Measurements from ENCODE around the gene AAMP.
A peak's percentile ranks its signal among the peaks of the same experiment; 100 is the strongest.
"Not testable (repeated sequence)": the region's sequence is repeated elsewhere in the genome, so short reads cannot be mapped to it uniquely, and the experiment has no call there.

The AAMP gene

DNA sequence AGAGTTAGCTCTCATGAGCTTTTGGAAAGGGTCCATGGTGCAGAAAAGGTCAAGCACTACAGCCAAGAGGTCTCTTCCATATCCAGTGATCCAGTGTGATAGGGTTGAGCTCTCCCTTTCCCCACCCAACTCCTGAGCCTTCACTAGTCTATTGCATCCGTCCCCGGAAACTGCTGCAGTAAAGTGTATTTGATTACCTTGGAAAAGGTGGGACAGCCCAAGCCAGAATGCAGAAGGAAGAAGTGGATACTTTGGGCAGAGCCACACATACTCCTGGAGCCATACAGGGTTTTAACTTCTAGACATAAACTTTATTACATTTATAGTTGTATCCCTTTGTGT is 3.9 kb upstream of the AAMP start:
- DNase-seq = no peak

DNA sequence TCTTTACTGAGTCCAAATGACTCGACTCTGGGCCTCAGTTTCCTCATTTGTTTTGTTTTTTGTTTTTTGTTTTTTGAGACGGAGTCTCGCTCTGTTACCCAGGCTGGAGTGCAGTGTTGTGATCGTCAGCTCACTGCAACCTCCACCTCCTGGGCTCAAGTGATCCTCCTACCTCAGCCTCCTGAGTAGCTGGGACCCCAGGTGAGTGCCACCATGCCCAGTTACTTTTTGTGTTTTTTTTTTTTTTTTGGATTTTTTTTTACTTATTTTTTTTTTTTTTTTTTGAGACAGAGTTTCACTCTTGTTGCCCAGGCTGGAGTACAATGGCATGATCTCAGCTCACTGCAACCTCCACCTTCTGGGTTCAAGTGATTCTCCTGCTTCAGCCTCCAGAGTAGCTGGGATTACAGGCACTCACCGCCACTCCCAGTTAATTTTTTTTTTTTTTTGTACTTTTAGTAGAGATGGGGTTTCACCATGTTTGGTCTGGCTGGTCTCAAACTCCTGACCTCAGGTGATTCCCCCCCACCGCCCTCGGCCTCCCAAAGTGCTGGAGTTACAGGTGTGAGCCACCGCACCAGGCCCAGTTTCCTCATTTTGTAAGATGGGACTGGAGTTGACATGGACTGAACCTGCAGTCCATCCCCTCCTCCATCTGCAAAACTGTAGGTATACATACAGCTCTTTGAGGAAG is 3.4 kb upstream of the AAMP start:
- not testable (repeated sequence) for DNase-seq

DNA sequence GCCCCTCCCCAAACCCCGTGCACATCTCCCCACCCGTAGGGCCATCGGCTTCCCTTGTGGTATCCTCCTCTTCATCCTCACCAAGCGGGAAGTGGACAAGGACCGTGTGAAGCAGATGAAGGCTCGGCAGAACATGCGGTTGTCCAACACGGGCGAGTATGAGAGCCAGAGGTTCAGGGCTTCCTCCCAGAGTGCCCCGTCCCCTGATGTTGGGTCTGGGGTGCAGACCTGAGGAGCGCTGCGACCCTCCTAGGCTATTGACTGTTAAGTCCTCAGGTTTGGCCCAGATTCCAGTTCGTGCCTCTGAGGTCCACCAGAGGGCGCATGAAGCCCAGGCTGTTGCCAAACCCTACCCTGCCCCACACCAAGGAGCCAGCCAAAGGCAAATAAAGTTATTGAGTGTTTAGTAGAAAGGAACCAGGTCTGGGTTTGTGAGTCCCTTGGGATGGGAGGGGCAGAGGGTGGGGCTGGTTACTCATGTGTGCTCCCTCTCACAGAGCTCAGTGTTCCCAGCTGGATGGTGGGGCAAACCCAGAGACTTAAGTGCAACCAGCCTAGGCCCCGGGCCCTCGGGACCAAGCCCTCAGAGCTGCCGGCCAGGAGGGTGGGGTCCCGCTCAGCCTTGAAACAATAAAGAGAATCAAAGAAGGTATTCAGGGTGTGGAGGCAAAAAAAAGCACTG is 2.7 kb upstream of the AAMP start:
- DNase-seq = peak; percentile 92

DNA sequence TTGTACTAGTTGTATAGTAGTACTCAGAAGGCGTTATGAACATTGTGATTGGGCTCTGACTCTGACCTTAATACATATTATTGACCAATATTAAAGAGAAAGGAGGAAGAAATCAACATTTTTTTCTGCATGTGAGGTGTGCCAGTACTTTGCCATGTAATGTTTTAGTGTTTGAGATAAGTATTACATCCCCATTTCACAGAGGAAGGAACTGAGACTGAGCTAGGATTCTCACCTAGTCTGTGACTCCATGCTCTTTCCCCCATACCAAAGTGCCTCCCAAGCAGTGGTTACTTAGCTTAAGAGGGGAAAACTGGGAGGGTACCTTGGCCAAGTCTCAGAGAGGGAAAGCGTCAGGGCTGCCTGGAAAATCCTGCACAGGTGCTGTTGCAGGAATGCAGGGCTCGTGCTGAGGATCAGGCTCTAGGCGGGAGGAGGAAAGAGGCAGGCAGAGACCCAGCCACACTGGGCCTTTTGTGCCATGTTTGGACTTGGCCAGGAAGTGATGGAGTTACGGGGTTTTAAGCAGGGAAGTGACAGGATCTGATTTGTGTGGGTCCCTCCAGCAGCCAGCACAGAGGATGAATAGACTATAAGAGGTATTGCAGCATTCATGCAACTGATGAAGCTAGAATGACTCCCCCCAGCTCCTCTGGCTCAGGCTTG is 2.1 kb upstream of the AAMP start:
- no peak for DNase-seq

DNA sequence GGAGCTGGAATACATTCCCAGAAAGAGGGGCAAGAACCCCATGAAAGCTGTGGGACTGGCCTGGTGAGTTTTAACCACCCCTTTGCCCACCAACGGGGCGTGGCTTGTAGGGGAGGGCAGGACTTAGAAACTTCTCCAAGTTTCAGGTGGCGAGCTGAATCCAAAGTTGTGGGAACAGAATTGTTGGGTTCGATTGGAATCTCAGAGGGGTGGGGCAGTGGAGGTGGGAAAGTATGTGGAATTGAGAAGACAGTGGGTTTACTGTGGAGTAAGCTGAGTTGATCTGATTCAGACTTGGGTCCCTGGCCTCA is 1.5 kb upstream of the AAMP start:
- no peak for DNase-seq

DNA sequence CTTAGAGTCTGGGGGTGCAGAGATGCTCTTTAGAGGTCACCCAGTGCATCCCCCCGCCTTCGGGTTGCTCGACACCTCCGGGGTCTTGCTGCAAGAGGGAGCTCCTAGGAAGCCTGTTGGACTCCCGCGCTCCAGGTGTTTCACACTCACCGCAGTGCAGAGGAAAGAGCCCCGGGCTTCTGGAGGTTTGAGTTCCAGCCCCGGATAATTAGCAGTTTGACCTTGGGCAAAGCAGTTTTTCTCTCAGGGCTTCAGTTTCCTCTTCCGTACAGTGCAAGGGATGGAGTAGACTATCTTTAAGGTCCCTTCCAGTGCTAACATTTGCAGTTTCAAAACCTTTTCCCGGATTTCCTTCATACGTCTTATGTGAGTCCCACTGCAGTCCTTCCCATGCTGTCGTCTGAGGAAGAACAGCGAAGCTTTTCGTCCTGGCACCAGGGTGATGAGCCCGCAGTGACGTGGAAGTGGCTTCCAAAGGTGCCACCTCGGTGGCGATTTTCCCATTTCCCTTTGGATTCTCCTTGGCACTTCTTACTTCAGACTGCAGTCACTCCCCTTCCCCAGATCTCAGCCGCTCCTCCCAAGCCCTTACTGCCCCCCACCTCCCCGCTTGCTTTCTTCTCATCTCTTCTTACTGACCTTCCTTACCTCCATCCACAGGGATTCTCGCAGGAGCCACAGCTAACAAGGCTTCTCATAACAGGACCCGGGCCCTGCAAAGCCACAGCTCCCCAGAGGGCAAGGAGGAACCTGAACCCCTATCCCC is 967 bp upstream of the AAMP start:
- no peak for DNase-seq

DNA sequence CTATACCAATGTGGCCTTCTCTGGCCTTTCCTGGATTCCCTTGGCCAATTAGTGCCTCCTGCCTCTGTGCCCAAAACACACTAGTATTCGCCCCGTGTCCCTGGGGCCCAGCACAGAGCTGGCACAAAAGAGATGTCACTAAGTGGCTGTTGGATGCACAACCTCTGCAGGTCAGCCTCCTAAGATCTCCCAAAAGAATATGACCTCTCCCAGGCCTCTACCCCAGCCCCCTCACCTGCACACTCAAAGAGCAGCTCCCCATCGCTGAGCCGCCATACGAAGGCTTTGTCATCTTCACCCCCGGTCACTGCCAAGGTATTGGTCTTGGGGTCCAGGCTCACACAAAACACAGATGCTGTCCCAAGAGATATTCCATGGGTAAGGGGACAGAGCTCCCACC is 2.7 kb downstream of the AAMP start:
- DNase-seq = no peak

DNA sequence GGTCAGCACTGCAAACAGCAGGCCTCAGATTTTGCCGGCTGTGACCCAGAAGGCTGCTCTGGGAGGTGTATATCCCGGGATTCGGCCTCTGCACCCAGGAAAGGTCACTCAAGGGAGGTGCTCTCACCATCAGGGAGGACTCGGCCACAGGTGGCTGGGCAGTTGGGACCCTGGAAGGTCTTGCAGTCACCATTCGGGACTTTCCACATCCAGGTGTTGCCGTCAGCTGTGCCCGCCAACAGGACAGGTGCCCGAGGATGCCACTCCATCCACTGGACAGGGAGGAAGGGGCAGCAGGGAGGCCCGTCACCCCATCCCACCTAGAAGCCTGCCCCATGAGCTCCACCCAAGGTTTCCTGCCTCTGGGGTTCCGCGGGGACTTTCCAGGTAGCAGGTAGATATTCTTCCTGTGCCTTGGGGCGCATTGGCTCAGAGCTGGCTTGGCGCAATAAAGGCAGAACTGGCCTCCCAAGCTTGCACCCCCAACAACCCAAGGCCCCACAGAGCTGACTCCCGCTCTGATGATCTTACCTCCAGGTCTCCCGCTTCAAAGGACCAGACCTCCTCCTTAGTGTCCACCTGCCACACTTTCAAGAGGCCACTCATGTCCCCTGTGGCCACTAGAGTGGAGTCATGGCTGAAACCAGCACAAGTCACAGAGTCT is 3.5 kb downstream of the AAMP start:
- DNase-seq = no peak

DNA sequence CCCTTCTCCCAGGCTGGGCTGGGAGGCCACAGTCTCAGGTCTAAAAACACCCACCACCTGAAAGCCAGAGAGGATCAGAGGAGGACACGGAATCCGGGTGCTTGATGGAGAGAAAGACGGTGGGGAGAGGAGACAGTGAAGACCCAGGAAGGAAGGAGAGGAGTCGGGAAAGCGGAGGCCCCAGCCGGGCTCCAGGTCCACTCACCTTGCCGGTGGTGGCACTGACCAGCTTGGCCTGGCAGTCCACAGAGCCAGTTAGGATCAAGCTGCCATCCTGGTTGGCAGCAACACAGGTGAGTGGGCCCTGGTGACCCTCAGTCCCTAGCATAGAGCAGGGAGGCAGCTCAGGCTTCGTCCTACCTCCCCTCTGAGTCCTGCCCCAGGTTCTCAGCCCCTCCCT is 4.3 kb downstream of the AAMP start:
- no peak for DNase-seq

DNA sequence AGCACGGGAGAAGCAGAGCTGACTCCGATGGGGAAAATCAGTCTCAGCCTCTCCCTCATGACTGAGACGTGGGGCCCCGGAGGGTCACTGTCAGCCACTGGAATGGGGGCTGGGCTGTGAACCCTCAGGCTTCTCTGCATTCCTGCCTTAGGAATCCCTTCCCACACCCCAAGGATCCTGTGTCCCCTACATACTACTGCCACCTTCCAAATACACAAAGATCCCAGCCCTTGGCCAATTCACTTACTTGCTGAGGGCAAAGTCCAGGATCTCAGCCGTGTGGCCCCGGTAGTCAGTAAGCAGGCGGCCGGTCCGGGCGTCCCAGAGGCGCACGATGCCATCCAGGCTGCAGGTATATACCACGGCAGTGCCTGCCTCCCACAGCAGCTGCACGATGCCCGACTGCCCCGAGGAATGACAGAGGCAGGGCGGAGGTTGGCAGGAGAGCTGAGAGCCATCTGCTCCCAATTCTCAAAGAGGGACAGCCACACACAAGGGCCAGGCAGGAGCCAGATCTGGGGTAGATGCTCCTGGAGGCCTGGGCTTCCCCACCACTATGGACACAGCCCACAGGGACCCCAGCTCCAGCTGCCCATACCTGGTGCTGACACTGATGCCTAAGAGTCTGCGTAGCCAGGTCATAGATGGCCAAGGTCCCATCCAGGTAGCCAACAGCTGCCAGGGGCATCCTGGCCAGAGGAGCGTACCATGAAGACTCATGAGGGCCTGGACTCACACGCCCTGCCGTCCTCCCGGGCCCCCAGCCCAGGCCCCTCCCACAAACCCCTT is 5.0 kb downstream of the AAMP start:
- DNase-seq = no peak

DNA sequence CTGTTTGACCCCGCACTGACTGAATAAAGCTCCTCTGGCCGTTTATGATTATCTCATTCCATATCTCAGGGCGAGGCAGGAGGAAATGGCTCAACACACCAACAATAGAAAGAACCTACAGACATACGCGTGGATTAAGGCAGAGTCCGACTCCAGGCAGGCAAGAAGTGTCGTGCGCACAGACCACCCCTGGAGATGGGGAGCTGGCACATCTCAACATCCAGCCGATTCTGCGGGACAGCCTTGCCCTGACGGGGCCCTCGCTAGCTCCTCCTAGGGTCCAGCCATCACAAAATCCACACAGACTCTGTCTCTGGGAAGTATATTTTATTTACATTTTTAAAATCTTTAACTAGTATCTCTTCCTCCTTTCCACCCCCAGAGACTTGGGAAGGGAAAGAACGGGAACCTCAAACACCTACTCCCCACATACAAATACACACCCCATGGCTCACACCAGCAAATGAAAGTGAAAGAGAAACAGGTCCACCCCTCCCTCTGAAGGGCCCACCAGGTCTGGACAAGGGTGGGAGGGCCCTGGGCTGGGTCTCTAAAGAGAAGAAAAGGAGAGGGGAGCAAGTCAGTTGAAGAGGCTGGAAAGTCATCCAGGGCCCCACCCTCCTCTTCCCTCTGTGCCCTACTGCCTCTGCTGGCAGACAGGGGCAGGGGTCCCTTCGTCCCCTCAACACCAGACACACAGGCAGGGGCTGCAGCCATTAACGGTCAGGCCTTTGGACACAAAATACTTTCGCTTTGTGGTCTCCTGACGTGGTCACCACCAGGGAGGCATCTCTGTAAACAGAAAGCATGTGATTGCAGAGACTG is 5.9 kb downstream of the AAMP start:
- no peak for DNase-seq

DNA sequence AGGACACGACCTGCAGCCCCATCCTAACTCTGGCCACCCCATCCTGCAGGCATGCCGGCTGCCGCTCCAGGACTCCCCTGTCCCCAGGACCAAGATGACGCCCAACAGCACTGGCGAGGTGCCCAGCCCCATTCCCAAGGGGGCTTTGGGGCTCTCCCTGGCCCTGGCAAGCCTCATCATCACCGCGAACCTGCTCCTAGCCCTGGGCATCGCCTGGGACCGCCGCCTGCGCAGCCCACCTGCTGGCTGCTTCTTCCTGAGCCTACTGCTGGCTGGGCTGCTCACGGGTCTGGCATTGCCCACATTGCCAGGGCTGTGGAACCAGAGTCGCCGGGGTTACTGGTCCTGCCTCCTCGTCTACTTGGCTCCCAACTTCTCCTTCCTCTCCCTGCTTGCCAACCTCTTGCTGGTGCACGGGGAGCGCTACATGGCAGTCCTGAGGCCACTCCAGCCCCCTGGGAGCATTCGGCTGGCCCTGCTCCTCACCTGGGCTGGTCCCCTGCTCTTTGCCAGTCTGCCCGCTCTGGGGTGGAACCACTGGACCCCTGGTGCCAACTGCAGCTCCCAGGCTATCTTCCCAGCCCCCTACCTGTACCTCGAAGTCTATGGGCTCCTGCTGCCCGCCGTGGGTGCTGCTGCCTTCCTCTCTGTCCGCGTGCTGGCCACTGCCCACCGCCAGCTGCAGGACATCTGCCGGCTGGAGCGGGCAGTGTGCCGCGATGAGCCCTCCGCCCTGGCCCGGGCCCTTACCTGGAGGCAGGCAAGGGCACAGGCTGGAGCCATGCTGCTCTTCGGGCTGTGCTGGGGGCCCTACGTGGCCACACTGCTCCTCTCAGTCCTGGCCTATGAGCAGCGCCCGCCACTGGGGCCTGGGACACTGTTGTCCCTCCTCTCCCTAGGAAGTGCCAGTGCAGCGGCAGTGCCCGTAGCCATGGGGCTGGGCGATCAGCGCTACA is 7.0 kb downstream of the AAMP start:
- DNase-seq = no peak

DNA sequence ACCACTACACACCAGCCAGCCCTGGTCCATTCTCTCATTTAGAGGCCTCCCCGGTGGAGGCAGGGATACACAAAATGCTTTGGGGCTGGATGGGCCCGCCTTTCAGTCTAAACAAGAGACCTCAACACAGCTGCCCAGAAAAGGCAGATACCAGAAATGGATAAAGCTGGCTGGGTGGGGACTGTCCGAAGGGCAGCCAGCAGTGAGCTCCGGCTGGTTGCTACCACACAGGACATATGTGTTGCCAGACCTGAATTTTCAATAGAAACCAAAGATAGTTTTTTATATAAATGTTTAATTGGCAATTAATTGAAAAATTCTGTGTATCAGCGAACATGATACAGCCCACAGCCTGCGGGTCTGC is 7.7 kb downstream of the AAMP start:
- no peak for DNase-seq

DNA sequence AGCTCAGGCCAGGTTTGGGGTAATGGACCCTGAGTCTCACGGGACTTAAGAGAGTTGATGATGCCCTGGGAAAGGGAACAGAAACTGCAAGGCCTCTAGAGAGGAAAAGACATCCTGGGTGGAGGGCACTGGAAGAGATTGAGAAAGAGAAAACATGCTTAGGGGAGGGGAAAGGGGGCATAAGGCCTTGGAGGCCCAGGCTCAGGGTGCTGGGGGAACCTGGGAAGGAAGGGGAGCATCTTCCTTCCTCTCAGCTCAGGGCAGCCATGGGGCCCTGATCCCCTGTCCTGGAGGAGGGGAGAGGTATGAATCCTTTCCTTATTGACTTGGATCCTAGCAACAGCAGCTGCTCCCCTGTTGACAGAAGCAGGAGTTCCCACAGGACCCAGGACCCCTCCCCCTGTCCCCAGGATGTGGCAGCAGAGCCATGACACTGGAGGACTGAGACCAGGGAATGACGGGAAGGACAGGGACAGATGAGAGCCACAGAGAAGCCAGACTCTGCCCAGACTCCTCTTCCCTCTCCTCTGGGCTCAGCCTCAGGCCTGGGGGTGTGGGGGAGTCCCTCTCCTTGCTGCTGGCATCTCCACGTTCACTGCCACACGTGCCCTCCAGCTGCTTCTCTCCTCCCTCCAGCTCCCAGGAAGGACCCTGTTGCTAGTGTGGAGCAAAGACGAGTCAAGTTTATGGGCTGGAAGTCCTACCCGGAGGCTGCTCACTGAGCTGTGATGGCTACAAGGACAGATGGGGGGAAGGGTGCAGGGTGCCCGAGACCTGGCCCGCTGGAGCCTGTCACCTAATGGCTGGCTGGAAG is 8.3 kb downstream of the AAMP start:
- DNase-seq = no peak

DNA sequence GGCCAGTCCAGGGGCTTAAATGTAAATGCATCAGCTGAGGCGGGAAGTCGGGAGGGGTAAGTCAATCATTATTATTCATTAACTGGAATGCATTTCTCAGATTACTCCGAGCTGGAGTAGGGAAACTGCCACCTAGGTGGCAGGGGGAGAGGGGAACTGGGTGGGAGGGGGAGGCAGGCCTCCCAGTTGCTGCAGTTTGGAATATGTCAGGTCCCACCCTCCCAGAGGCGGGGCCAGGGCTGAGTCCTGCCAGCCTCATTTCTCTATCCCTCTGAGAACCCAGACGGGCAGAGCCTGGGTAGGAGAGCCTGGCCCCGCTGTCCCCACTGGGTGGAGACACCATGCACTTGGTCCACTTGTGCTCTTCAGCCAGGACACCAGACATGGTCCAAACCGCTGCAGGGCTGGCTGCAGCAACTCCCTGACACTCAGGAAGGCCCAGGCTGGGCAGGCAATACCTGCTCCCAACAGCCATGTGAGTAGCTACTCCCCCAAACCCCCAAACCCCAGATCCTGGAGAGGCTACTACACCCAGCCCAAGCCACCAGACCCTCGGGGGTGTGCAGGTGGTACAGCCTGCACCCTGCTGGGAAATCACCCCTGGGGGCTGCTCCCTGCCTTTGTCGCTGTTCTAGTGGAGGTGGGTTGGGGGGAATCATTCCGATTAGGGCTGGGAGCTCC is 9.1 kb downstream of the AAMP start, which contains the start of gene GPBAR1:
TSS of gene GPBAR1 (plus strand) at position 274 of the 681 bp plus-strand sequence. CDS start 1,710 bp downstream, outside the sequence.
- DNase-seq = peak; percentile 37

DNA sequence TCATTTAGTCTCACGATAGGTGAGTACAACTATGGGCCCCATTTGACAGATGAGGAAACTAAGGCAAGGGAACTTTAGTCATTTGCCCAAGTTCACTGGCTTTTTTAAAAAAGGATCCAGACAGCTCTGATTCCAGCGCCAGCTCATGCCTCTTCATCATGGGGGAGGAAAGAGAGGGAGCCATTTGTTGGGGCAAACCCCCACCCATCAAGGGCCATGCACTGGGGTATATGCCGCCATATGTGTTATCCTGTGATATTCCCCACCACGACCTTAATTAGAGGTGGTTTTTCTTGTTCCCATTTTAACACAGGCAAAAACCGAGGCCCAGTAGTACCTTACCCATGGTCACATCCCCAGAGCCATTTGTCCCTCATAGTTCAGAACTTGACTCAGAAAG is 9.8 kb downstream of the AAMP start:
- no peak for DNase-seq

DNA sequence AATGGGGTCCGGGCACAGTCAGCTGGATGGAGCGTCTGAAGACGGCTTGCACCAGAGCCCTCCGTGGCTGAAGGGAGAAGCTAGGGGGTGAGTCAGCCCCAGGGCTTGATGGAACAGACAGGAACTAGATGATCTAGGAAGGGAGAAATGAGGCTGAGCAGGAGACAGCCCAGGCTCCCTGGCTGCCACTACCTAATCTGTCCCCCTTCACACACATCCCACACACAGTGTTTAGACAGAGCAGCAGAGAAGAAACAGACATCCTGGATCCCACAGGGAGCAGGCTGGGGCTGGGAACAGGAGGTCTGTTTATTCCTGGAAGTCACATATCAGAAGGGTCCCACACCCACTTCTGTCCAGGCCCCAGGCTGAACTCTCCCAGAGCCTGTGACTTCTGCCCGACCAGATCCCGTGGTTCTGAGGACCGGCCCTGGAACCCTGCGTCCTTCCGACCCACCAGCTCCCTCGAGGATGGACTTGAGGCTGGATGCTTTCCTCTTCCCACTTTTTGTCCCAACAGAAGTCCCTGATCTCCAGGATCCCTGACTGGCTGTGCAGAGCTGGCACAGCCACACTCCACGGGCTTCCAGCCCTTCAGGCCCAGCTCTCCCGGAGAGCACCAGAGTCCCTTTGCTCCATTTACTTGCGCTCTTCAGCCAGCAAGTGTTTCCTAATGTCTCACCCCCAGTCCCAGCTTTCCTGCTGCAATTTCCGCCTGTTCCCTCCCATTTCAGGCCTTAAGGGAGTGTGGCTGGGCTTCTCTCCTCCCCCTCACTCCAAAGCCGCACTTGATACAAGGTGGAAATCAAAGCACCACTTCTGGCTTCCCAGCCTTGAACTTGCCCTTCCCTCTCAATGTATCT is 10.6 kb downstream of the AAMP start:
- no peak for DNase-seq

All from NCI-H526 treated with DMSO at 0.1 percent for 48 hours (cell line).